WTC11 (cell line): ENCODE measurements around the gene UCK1. TPM values are rescaled to one million over a fixed set of nuclear protein-coding genes. Genes with fewer than 3 reads are reported as not detected.

ENCODE experiments used
- ATAC-seq: fragments of 200-7000 bp; cut with Tn5 transposase; 2 replicates; pipeline ENCODE4 v1.10.0; 2021; ENCODE audit warnings: mild to moderate bottlenecking, moderate library complexity
- CTCF ChIA-PET: fragments of 300-600 bp; sonication (Branson Sonifier 250); formaldehyde crosslinking; loops from one replicate; lab custom pipeline; 2021; ENCODE audit warnings: antibody characterized with exemption; lab: Charles Lee
- POLR2A ChIA-PET: fragments of 350-600 bp; sonication (Branson Sonifier 250); formaldehyde crosslinking; loops from one replicate; lab custom pipeline; 2021; ENCODE audit warnings: antibody characterized with exemption; lab: Charles Lee
- DNase-seq: peaks from one replicate; pipeline ENCODE4 v3.0.0; 2021; ENCODE audit warnings: low spot score
- H3K27ac Mint-ChIP-seq: 2 replicates; pipeline ENCODE4 v1.8.0; 2021; ENCODE audit warnings: mixed read lengths
- H3K27me3 Mint-ChIP-seq: 2 replicates; pipeline ENCODE4 v1.8.0; 2021; ENCODE audit warnings: low read depth, mild to moderate bottlenecking, moderate library complexity, mixed read lengths
- H3K36me3 Mint-ChIP-seq: 2 replicates; pipeline ENCODE4 v1.8.0; 2021; ENCODE audit warnings: mixed read lengths
- H3K4me1 Mint-ChIP-seq: 2 replicates; pipeline ENCODE4 v1.8.0; 2022; ENCODE audit warnings: mixed read lengths
- H3K4me3 Mint-ChIP-seq: 2 replicates; pipeline ENCODE4 v1.8.0; 2021; ENCODE audit warnings: mild to moderate bottlenecking, moderate library complexity, mixed read lengths
- H3K9me3 Mint-ChIP-seq: 2 replicates; pipeline ENCODE4 v1.8.0; 2021; ENCODE audit warnings: mixed read lengths
- CBFB ChIP-seq: sonication (generic); formaldehyde crosslinking; IDR thresholded peaks from 2 replicates; pipeline ENCODE4 v1.8.1; 2022; ENCODE audit warnings: mild to moderate bottlenecking, low read depth, missing genetic modification reagents
- CREM ChIP-seq: sonication (generic); formaldehyde crosslinking; IDR thresholded peaks from 2 replicates; pipeline ENCODE4 v1.8.1; 2022; ENCODE audit warnings: mild to moderate bottlenecking, missing genetic modification reagents, moderate library complexity
- EMX1 ChIP-seq: fragments of 250-450 bp; sonication (Bioruptor Pico); IDR thresholded peaks from 2 replicates; pipeline ENCODE4 v1.8.0; 2021; ENCODE audit warnings: mild to moderate bottlenecking
- ERG ChIP-seq: fragments of 250-450 bp; sonication (Bioruptor Pico); IDR thresholded peaks from 2 replicates; pipeline ENCODE4 v1.8.0; 2021; ENCODE audit warnings: mild to moderate bottlenecking
- ESRRA ChIP-seq: sonication (generic); formaldehyde crosslinking; IDR thresholded peaks from 2 replicates; pipeline ENCODE4 v1.8.1; 2022; ENCODE audit warnings: mild to moderate bottlenecking, missing genetic modification reagents, borderline replicate concordance
- ETV6 ChIP-seq: sonication (generic); formaldehyde crosslinking; IDR thresholded peaks from 2 replicates; pipeline ENCODE4 v1.8.1; 2022; ENCODE audit warnings: mild to moderate bottlenecking, missing genetic modification reagents
- FOXK1 ChIP-seq: sonication (generic); formaldehyde crosslinking; IDR thresholded peaks from 2 replicates; pipeline ENCODE4 v1.8.0; 2022; ENCODE audit warnings: mild to moderate bottlenecking, moderate library complexity, missing genetic modification reagents
- FOXP1 ChIP-seq: sonication (generic); formaldehyde crosslinking; IDR thresholded peaks from 2 replicates; pipeline ENCODE4 v1.8.0; 2022; ENCODE audit warnings: missing genetic modification reagents, mild to moderate bottlenecking, moderate library complexity, borderline replicate concordance
- HMGXB4 ChIP-seq: sonication (generic); formaldehyde crosslinking; IDR thresholded peaks from 2 replicates; pipeline ENCODE4 v1.8.1; 2023; ENCODE audit warnings: mild to moderate bottlenecking, moderate library complexity, missing genetic modification reagents
- IRF1 ChIP-seq: sonication (generic); formaldehyde crosslinking; IDR thresholded peaks from 2 replicates; pipeline ENCODE4 v1.8.0; 2023; ENCODE audit warnings: missing genetic modification reagents
- JUN ChIP-seq: sonication (generic); formaldehyde crosslinking; IDR thresholded peaks from 2 replicates; pipeline ENCODE4 v1.8.0; 2023; ENCODE audit warnings: mild to moderate bottlenecking, missing genetic modification reagents
- SMAD3 ChIP-seq: sonication (generic); formaldehyde crosslinking; IDR thresholded peaks from 2 replicates; pipeline ENCODE4 v1.8.0; 2022; ENCODE audit warnings: missing genetic modification reagents, mild to moderate bottlenecking, borderline replicate concordance
- STAT6 ChIP-seq: sonication (generic); formaldehyde crosslinking; conservative IDR thresholded peaks from 2 replicates; pipeline ENCODE4 v1.8.1; 2023; ENCODE audit warnings: mild to moderate bottlenecking, low read depth, missing genetic modification reagents, moderate library complexity
- TP53 ChIP-seq: sonication (generic); formaldehyde crosslinking; IDR thresholded peaks from 2 replicates; pipeline ENCODE4 v1.8.1; 2023; ENCODE audit warnings: mild to moderate bottlenecking, missing genetic modification reagents
- ZNF232 ChIP-seq: sonication (generic); formaldehyde crosslinking; IDR thresholded peaks from 2 replicates; pipeline ENCODE4 v1.8.0; 2022; ENCODE audit warnings: mild to moderate bottlenecking, missing genetic modification reagents
- ZNF263 ChIP-seq: sonication (generic); formaldehyde crosslinking; IDR thresholded peaks from 2 replicates; pipeline ENCODE4 v1.8.1; 2022; ENCODE audit warnings: low read depth, mild to moderate bottlenecking, moderate library complexity, missing genetic modification reagents
- ZNF281 ChIP-seq: sonication (generic); formaldehyde crosslinking; IDR thresholded peaks from 2 replicates; pipeline ENCODE4 v1.8.0; 2023; ENCODE audit warnings: mild to moderate bottlenecking, missing genetic modification reagents
- ZNF317 ChIP-seq: sonication (generic); formaldehyde crosslinking; IDR thresholded peaks from 2 replicates; pipeline ENCODE4 v1.8.1; 2023; ENCODE audit warnings: low read depth, mild to moderate bottlenecking, moderate library complexity, missing genetic modification reagents, borderline replicate concordance
- ZNF416 ChIP-seq: fragments of 250-450 bp; sonication (Bioruptor Pico); IDR thresholded peaks from 2 replicates; pipeline ENCODE4 v1.9.0; 2021; ENCODE audit warnings: mild to moderate bottlenecking, inconsistent platforms
- total RNA-seq: library from RNA; stranded (reverse); gene quantifications from 3 replicates; pipeline ENCODE4 v1.2.3, GENCODE V29; 2021

UCK1 gene
- total RNA-seq, 1 experiment from 2014 or later: 29.6 TPM

GRCh38 chr9:131505012-131505411 is 26.1 kb downstream of the UCK1 start:
- DNase-seq: no peak
- peaks cover 26% of the 10 kb centered on the region; the same call in 1 of the 2 replicates for H3K36me3 Mint-ChIP-seq
- no peak overlapping the region for H3K4me3 Mint-ChIP-seq
- no peaks in the 10 kb centered on the region for H3K9me3 Mint-ChIP-seq
- TF ChIP-seq TP53: no peak
- TF ChIP-seq STAT6 (CRISPR knock-in tag): no peak
- H3K27ac Mint-ChIP-seq: no peak overlapping the region
- H3K4me1 Mint-ChIP-seq: peaks cover 18% of the 10 kb centered on the region
- ATAC-seq: no peak
- POLR2A ChIA-PET: no interaction called here
- peaks cover 9% of the 10 kb centered on the region for H3K27me3 Mint-ChIP-seq
- CTCF ChIA-PET: no interaction called here

GRCh38 chr9:131503626-131504465 is 27.2 kb downstream of the UCK1 start:
- Mint-ChIP-seq H3K27me3 (peaks cover 9% of the 10 kb centered on the region), H3K4me1 (peaks cover 18% of the 10 kb centered on the region), H3K36me3 (peaks cover 31% of the 10 kb centered on the region; the same call in 1 of the 2 replicates)
- POLR2A ChIA-PET: interaction anchor here (0.8 kb wide), 1 partner anchor 142 kb away, joined by 3 read pairs; no protein-coding TSS in a partner anchor
- TF ChIP-seq CBFB (CRISPR knock-in tag) (no peak), ZNF416 (no peak), ZNF317 (CRISPR knock-in tag) (peak; percentile 79; the same call in 1 of the 2 replicates)
- TF ChIP-seq, all 79 proteins: peak for 1
- ATAC-seq: peak; percentile 13
- CTCF ChIA-PET: interaction anchor here (0.8 to 2.0 kb wide), 9 partner anchors 25 to 229 kb away, joined by 3 to 9 read pairs (median 3); no protein-coding TSS in a partner anchor
- Mint-ChIP-seq H3K27ac (no peak overlapping the region), H3K4me3 (peak overlapping the region; percentile 87), H3K9me3 (no peaks in the 10 kb centered on the region)
- DNase-seq: peak; percentile 29

- peak within 1 kb of the TSS; percentile 76; the same call in 1 of the 2 replicates for H3K27ac Mint-ChIP-seq
- H3K4me3 Mint-ChIP-seq: peak within 1 kb of the TSS; percentile 87
- H3K27me3 Mint-ChIP-seq: peaks cover 9% of the 10 kb centered on the region
- H3K9me3 Mint-ChIP-seq: no peaks in the 10 kb centered on the region
- ChIA-PET CTCF (interaction anchor here (0.8 to 2.0 kb wide), 9 partner anchors 24 to 228 kb away, joined by 3 to 9 read pairs (median 3); no protein-coding TSS in a partner anchor), POLR2A (interaction anchor here (0.5 to 0.8 kb wide), 3 partner anchors 110 to 1464 kb away, joined by 3 to 5 read pairs (median 3); no protein-coding TSS in a partner anchor)
- H3K4me1 Mint-ChIP-seq: peaks cover 18% of the 10 kb centered on the region
- ATAC-seq (peak; percentile 66), DNase-seq (peak; percentile 87)
- peaks cover 35% of the 10 kb centered on the region for H3K36me3 Mint-ChIP-seq
- peak; percentile 97 for TF ChIP-seq HMGXB4
- no peak; the same call in 1 of the 2 replicates for TF ChIP-seq SMAD3 (CRISPR knock-in tag)
- TF ChIP-seq ZNF263 (CRISPR knock-in tag): peak; percentile 47; the same call in 1 of the 2 replicates
- TF ChIP-seq ZNF232 (CRISPR knock-in tag): peak; percentile 94; the same call in 1 of the 2 replicates
- TF ChIP-seq FOXP1 (CRISPR knock-in tag): 0 out of 2 replicates have a peak, but pooled peaks have one; percentile 23
- peak; percentile 84 for TF ChIP-seq IRF1
- TF ChIP-seq ERG (CRISPR knock-in tag): peak; percentile 84; the same call in 1 of the 2 replicates
- TF ChIP-seq ETV6 (CRISPR knock-in tag): peak; percentile 71; the same call in 1 of the 2 replicates
- TF ChIP-seq JUN (CRISPR knock-in tag): peak; percentile 75; the same call in 1 of the 2 replicates
- peak; percentile 77 for TF ChIP-seq FOXK1 (CRISPR knock-in tag)
- TF ChIP-seq EMX1: peak; percentile 85
- TF ChIP-seq ZNF281: peak; percentile 78
- TF ChIP-seq CREM (CRISPR knock-in tag): peak; percentile 86
- TF ChIP-seq ESRRA: peak; percentile 80
These were observed 28.1 kb downstream of the UCK1 start, which contains the start of gene POMT1 for GRCh38 chr9:131502781-131503625. TSS of gene POMT1 (plus strand) at chr9:131502918. CDS start at chr9:131504219, 1,301 bp downstream.
